ENCODE measurements around the gene SLC13A3.

Gene SLC13A3

GRCh38 chr20:46543959-46544358 lies 107.3 kb downstream of the SLC13A3 start:
- Histone ChIP-seq H3K27me3 (ENCODE audit: insufficient read depth, poor library complexity, severe bottlenecking) (peaks cover 5% of the 10 kb centered on the region), H3K27ac (replicated peaks) (no peak overlapping the region)
- TF ChIP-seq REST (IDR thresholded peaks at IDR 0.05; ENCODE audit: insufficient replicate concordance, low read depth), result no peak
- TF ChIP-seq SPI1 (IDR thresholded peaks at IDR 0.05; ENCODE audit: borderline replicate concordance, low read depth), result no peak
- TF ChIP-seq POLR2AphosphoS5 (IDR thresholded peaks at IDR 0.05; ENCODE audit: low read depth), result no peak
- TF ChIP-seq, protein P1, sequence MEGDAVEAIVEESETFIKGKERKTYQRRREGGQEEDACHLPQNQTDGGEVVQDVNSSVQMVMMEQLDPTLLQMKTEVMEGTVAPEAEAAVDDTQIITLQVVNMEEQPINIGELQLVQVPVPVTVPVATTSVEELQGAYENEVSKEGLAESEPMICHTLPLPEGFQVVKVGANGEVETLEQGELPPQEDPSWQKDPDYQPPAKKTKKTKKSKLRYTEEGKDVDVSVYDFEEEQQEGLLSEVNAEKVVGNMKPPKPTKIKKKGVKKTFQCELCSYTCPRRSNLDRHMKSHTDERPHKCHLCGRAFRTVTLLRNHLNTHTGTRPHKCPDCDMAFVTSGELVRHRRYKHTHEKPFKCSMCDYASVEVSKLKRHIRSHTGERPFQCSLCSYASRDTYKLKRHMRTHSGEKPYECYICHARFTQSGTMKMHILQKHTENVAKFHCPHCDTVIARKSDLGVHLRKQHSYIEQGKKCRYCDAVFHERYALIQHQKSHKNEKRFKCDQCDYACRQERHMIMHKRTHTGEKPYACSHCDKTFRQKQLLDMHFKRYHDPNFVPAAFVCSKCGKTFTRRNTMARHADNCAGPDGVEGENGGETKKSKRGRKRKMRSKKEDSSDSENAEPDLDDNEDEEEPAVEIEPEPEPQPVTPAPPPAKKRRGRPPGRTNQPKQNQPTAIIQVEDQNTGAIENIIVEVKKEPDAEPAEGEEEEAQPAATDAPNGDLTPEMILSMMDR (IDR thresholded peaks at IDR 0.05; ENCODE audit: insufficient read depth, low read length), result no peak
- TF ChIP-seq GABPA (IDR thresholded peaks at IDR 0.05; ENCODE audit: low read depth), result no peak

DNA sequence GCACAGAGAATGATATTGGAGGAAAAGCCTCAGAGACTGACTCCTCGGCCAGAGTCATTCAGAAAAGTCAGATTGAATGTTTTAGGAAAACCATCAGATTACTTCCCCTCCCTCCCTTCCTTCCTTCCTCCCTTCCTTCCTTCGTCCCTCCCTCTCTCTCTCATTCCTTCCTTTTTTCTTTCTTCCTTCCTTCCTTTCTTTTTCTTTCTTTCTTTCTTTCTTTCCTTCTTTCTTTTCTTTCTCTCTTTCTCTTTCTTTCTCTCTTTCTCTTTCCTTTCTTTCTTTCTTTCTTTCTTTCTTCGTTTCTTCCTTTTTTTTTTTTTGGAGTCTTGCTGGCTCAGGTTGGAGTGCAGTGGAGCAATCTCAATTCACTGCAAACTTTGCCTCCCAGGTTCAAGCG lies 108.2 kb downstream of the SLC13A3 start:
- no peak for DNase-seq (ENCODE audit: low read depth in 1 of 2, low spot score in 1 of 2)
- Histone ChIP-seq H3K27ac (replicated peaks) (no peak overlapping the region), H3K27me3 (ENCODE audit: insufficient read depth, poor library complexity, severe bottlenecking) (peaks cover 5% of the 10 kb centered on the region), H3K4me3 (replicated peaks; ENCODE audit: insufficient read depth, low read length) (no peak overlapping the region)
- TF ChIP-seq, protein P1 (IDR thresholded peaks at IDR 0.05; ENCODE audit: insufficient read depth, low read length), result no peak
- TF ChIP-seq SPI1 (IDR thresholded peaks at IDR 0.05; ENCODE audit: borderline replicate concordance, low read depth) (no peak), REST (IDR thresholded peaks at IDR 0.05; ENCODE audit: insufficient replicate concordance, low read depth) (no peak), GABPA (IDR thresholded peaks at IDR 0.05; ENCODE audit: low read depth) (no peak), POLR2AphosphoS5 (IDR thresholded peaks at IDR 0.05; ENCODE audit: low read depth) (no peak)

More at GRCh38 chr20:46543959-46544358, 107.3 kb downstream of the SLC13A3 start:
- no peak for DNase-seq (ENCODE audit: low read depth in 1 of 2, low spot score in 1 of 2)
- no peak overlapping the region for H3K4me3 ChIP-seq (replicated peaks; ENCODE audit: insufficient read depth, low read length)

- Histone ChIP-seq H3K27me3 (ENCODE audit: insufficient read depth, poor library complexity, severe bottlenecking) (peaks cover 5% of the 10 kb centered on the region), H3K27ac (replicated peaks) (no peak overlapping the region)
Observed at GRCh38 chr20:46541229-46541935, 109.9 kb downstream of the SLC13A3 start.

GRCh38 chr20:46539113-46539512 lies 112.1 kb downstream of the SLC13A3 start:
- Histone ChIP-seq H3K4me3 (replicated peaks; ENCODE audit: insufficient read depth, low read length) (no peak overlapping the region), H3K27ac (replicated peaks) (no peak overlapping the region), H3K27me3 (ENCODE audit: insufficient read depth, poor library complexity, severe bottlenecking) (peaks cover 8% of the 10 kb centered on the region)
- DNase-seq (ENCODE audit: low read depth in 1 of 2, low spot score in 1 of 2), result no peak
- no peak for TF ChIP-seq GABPA (IDR thresholded peaks at IDR 0.05; ENCODE audit: low read depth)
- no peak for TF ChIP-seq SPI1 (IDR thresholded peaks at IDR 0.05; ENCODE audit: borderline replicate concordance, low read depth)
- TF ChIP-seq POLR2AphosphoS5 (IDR thresholded peaks at IDR 0.05; ENCODE audit: low read depth), result no peak
- TF ChIP-seq REST (IDR thresholded peaks at IDR 0.05; ENCODE audit: insufficient replicate concordance, low read depth), result no peak
- TF ChIP-seq, protein P1 (IDR thresholded peaks at IDR 0.05; ENCODE audit: insufficient read depth, low read length), result no peak

More at GRCh38 chr20:46541229-46541935, 109.9 kb downstream of the SLC13A3 start:
- TF ChIP-seq GABPA (IDR thresholded peaks at IDR 0.05; ENCODE audit: low read depth) (no peak), SPI1 (IDR thresholded peaks at IDR 0.05; ENCODE audit: borderline replicate concordance, low read depth) (no peak)
- no peak for DNase-seq (ENCODE audit: low read depth in 1 of 2, low spot score in 1 of 2)
- no peak overlapping the region for H3K4me3 ChIP-seq (replicated peaks; ENCODE audit: insufficient read depth, low read length)

Measured in HL-60 (cell line).